ENCODE data around the gene KCNK10.

The KCNK10 gene

GRCh38 chr14:88196925-88197324 is 126.1 kb downstream of the KCNK10 start:
- Histone ChIP-seq H3K9me2 (replicated peaks; ENCODE audit: control insufficient read depth, low read length) (no peaks in the 10 kb centered on the region), H3K27ac (ENCODE audit: low read depth, low read length) (no peak overlapping the region), H3K4me3 (ENCODE audit: low read length) (no peak overlapping the region), H3K36me3 (ENCODE audit: control insufficient read depth, low read length) (no peaks in the 10 kb centered on the region), H3K9me3 (ENCODE audit: control insufficient read depth, insufficient read depth, low read length) (no peaks in the 10 kb centered on the region), H3K4me1 (ENCODE audit: control insufficient read depth, low read length) (no peaks in the 10 kb centered on the region), H3K4me2 (ENCODE audit: low read length) (no peak overlapping the region), H4K20me1 (ENCODE audit: control insufficient read depth, insufficient read depth, low read depth, low read length) (no peaks in the 10 kb centered on the region), H3K27me3 (ENCODE audit: control insufficient read depth, low read length) (peaks cover 15% of the 10 kb centered on the region; the same call in 1 of the 2 replicates), H3F3A (ENCODE audit: control insufficient read depth, insufficient read depth) (no peaks in the 10 kb centered on the region), H3K79me2 (ENCODE audit: control insufficient read depth, low read length) (no peaks in the 10 kb centered on the region)
- TF ChIP-seq EZH2phosphoT487 (IDR thresholded peaks at IDR 0.05; ENCODE audit: borderline replicate concordance, low read length): no peak

GRCh38 chr14:88196116-88196890 is 126.8 kb downstream of the KCNK10 start:
- Histone ChIP-seq H3K36me3 (ENCODE audit: control insufficient read depth, low read length) (no peaks in the 10 kb centered on the region), H3K27ac (ENCODE audit: low read depth, low read length) (no peak overlapping the region), H3K4me2 (ENCODE audit: low read length) (no peak overlapping the region), H3K9me3 (ENCODE audit: control insufficient read depth, insufficient read depth, low read length) (no peaks in the 10 kb centered on the region), H3K79me2 (ENCODE audit: control insufficient read depth, low read length) (no peaks in the 10 kb centered on the region), H3K27me3 (ENCODE audit: control insufficient read depth, low read length) (peaks cover 15% of the 10 kb centered on the region; the same call in 1 of the 2 replicates), H3K4me1 (ENCODE audit: control insufficient read depth, low read length) (no peaks in the 10 kb centered on the region), H3F3A (ENCODE audit: control insufficient read depth, insufficient read depth) (no peaks in the 10 kb centered on the region), H3K9me2 (replicated peaks; ENCODE audit: control insufficient read depth, low read length) (no peaks in the 10 kb centered on the region), H3K4me3 (ENCODE audit: low read length) (no peak overlapping the region), H4K20me1 (ENCODE audit: control insufficient read depth, insufficient read depth, low read depth, low read length) (no peaks in the 10 kb centered on the region)
- no peak for TF ChIP-seq CTCF (IDR thresholded peaks at IDR 0.05; ENCODE audit: low read depth, low read length, poor library complexity, severe bottlenecking)
- no peak for TF ChIP-seq EZH2phosphoT487 (IDR thresholded peaks at IDR 0.05; ENCODE audit: borderline replicate concordance, low read length)

- Histone ChIP-seq H3K27me3 (ENCODE audit: control insufficient read depth, low read length) (peaks cover 15% of the 10 kb centered on the region; the same call in 1 of the 2 replicates), H3K9me2 (replicated peaks; ENCODE audit: control insufficient read depth, low read length) (no peaks in the 10 kb centered on the region), H3K79me2 (ENCODE audit: control insufficient read depth, low read length) (no peaks in the 10 kb centered on the region), H3K36me3 (ENCODE audit: control insufficient read depth, low read length) (no peaks in the 10 kb centered on the region), H3F3A (ENCODE audit: control insufficient read depth, insufficient read depth) (no peaks in the 10 kb centered on the region), H3K4me3 (ENCODE audit: low read length) (no peak overlapping the region), H3K27ac (ENCODE audit: low read depth, low read length) (no peak overlapping the region), H3K4me2 (ENCODE audit: low read length) (no peak overlapping the region), H3K9me3 (ENCODE audit: control insufficient read depth, insufficient read depth, low read length) (no peaks in the 10 kb centered on the region), H3K4me1 (ENCODE audit: control insufficient read depth, low read length) (no peaks in the 10 kb centered on the region), H4K20me1 (ENCODE audit: control insufficient read depth, insufficient read depth, low read depth, low read length) (no peaks in the 10 kb centered on the region)
- TF ChIP-seq EZH2phosphoT487 (IDR thresholded peaks at IDR 0.05; ENCODE audit: borderline replicate concordance, low read length) (no peak), CTCF (IDR thresholded peaks at IDR 0.05; ENCODE audit: low read depth, low read length, poor library complexity, severe bottlenecking) (no peak)
These were observed 127.4 kb downstream of the KCNK10 start for GRCh38 chr14:88195676-88196075.

- no peaks in the 10 kb centered on the region for H3K79me2 ChIP-seq (ENCODE audit: control insufficient read depth, low read length)
- H3K27ac ChIP-seq (ENCODE audit: low read depth, low read length): no peak overlapping the region
- H3K4me2 ChIP-seq (ENCODE audit: low read length): no peak overlapping the region
- H3K27me3 ChIP-seq (ENCODE audit: control insufficient read depth, low read length): peaks cover 15% of the 10 kb centered on the region; the same call in 1 of the 2 replicates
- no peak for TF ChIP-seq EZH2phosphoT487 (IDR thresholded peaks at IDR 0.05; ENCODE audit: borderline replicate concordance, low read length)
- no peak for TF ChIP-seq CTCF (IDR thresholded peaks at IDR 0.05; ENCODE audit: low read depth, low read length, poor library complexity, severe bottlenecking)
- no peaks in the 10 kb centered on the region for H3K36me3 ChIP-seq (ENCODE audit: control insufficient read depth, low read length)
- H3K4me1 ChIP-seq (ENCODE audit: control insufficient read depth, low read length): no peaks in the 10 kb centered on the region
- H4K20me1 ChIP-seq (ENCODE audit: control insufficient read depth, insufficient read depth, low read depth, low read length): no peaks in the 10 kb centered on the region
- no peak overlapping the region for H3K4me3 ChIP-seq (ENCODE audit: low read length)
- no peaks in the 10 kb centered on the region for H3K9me3 ChIP-seq (ENCODE audit: control insufficient read depth, insufficient read depth, low read length)
- no peaks in the 10 kb centered on the region for H3F3A ChIP-seq (ENCODE audit: control insufficient read depth, insufficient read depth)
- H3K9me2 ChIP-seq (replicated peaks; ENCODE audit: control insufficient read depth, low read length): no peaks in the 10 kb centered on the region
These were observed 128.5 kb downstream of the KCNK10 start for GRCh38 chr14:88194531-88194930.
